SJCRH30 (cell line): Measurements from ENCODE around the gene TRANK1. TPM values are rescaled to one million over a fixed set of nuclear protein-coding genes. Genes with fewer than 3 reads are reported as not detected.

Experiments
- DNase-seq, 2 experiments: peaks; one replicate each; pipeline ENCODE4 v3.0.0-alpha.2; 2015 to 2020
- H3K27ac ChIP-seq: fragments of 250-450 bp; sonication (Bioruptor Pico); 2 replicates; pipeline ENCODE4 v1.5.1; 2020; ENCODE audit warnings: mild to moderate bottlenecking, moderate library complexity
- H3K27me3 ChIP-seq: fragments of 250-450 bp; sonication (Bioruptor Pico); 2 replicates; pipeline ENCODE4 v1.5.1; 2020; ENCODE audit warnings: mild to moderate bottlenecking, moderate library complexity
- H3K36me3 ChIP-seq: fragments of 250-450 bp; sonication (Bioruptor Pico); 2 replicates; pipeline ENCODE4 v1.5.1; 2020; ENCODE audit warnings: mild to moderate bottlenecking, moderate library complexity
- H3K4me1 ChIP-seq: fragments of 250-450 bp; sonication (Bioruptor Pico); 2 replicates; pipeline ENCODE4 v1.5.1; 2020; ENCODE audit warnings: mild to moderate bottlenecking, moderate library complexity
- H3K4me3 ChIP-seq: fragments of 250-450 bp; sonication (Bioruptor Pico); 2 replicates; pipeline ENCODE4 v1.5.1; 2020; ENCODE audit warnings: mild to moderate bottlenecking, moderate library complexity
- H3K9me3 ChIP-seq: fragments of 250-450 bp; sonication (Bioruptor Pico); replicated peaks from 2 replicates; pipeline ENCODE4 v1.5.1; 2020; ENCODE audit warnings: mild to moderate bottlenecking, moderate library complexity
- total RNA-seq: library from RNA; depleted of rRNA; stranded (reverse); fragments of >200 nt; shearing (Covaris generic); gene quantifications from 2 replicates; pipeline ENCODE4 v1.2.3, GENCODE V29; 2014; rRNA removed

TRANK1 gene
- under 0.01 and 0.12 TPM in 2 replicates for total RNA-seq

DNA sequence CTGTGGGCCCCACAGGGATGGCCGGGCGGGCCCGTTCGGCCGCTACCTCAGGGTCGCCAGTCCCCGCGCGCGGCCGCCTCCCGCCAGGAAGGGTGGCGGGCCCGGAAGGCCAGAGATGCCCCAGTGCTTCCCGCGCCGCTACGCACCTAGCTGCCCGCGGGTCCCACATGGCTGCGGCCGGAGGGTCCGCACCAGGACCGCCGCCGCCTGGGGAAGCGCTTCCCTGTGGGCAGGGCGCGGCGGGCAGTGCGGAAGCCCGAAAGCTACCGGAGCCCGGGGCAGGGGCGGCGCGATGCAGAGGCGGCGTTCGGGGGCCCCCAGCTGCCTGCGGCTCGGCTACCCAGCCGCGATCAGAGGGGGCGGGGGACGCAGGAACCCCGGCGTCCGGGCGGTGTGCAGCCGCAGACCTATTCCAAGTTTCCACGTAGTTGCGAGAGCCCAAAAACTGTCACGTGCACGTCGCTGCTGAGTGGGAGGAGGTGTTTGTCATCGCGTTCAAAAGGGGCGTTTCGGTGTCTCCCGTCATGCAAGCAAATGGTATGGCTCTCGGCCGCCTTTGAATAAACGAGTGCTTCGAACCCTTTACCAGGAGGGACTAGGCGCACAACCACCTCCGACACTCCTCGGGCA is at the start of gene TRANK1:
TSS of gene TRANK1 (minus strand) at position 414 of the 630 bp plus-strand sequence. CDS start at position 169, 245 bp downstream.
- Histone ChIP-seq H3K4me1 (no peaks in the 10 kb centered on the region), H3K27me3 (no peaks in the 10 kb centered on the region), H3K9me3 (no peaks in the 10 kb centered on the region), H3K36me3 (no peaks in the 10 kb centered on the region), H3K4me3 (no peak within 1 kb of the TSS), H3K27ac (no peak within 1 kb of the TSS)
- DNase-seq: no peak

DNA sequence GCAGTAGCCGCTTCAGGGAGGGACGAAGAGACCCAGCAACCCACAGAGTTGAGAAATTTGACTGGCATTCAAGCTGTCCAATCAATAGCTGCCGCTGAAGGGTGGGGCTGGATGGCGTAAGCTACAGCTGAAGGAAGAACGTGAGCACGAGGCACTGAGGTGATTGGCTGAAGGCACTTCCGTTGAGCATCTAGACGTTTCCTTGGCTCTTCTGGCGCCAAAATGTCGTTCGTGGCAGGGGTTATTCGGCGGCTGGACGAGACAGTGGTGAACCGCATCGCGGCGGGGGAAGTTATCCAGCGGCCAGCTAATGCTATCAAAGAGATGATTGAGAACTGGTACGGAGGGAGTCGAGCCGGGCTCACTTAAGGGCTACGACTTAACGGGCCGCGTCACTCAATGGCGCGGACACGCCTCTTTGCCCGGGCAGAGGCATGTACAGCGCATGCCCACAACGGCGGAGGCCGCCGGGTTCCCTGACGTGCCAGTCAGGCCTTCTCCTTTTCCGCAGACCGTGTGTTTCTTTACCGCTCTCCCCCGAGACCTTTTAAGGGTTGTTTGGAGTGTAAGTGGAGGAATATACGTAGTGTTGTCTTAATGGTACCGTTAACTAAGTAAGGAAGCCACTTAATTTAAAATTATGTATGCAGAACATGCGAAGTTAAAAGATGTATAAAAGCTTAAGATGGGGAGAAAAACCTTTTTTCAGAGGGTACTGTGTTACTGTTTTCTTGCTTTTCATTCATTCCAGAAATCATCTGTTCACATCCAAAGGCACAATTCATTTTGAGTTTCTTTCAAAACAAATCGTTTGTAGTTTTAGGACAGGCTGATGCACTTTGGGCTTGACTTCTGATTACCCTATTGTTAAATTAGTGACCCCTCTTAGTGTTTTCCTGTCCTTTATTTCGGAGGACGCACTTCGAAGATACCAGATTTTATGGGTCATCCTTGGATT is 48.8 kb upstream of the TRANK1 start, which contains the start of gene MLH1:
TSS of gene MLH1 (plus strand) at position 193 of the 958 bp plus-strand sequence. CDS start at position 223, 30 bp downstream.
- no peaks in the 10 kb centered on the region for H3K9me3 ChIP-seq
- H3K36me3 ChIP-seq: peaks cover 6% of the 10 kb centered on the region
- DNase-seq: peak; percentile 98 to 99

DNA sequence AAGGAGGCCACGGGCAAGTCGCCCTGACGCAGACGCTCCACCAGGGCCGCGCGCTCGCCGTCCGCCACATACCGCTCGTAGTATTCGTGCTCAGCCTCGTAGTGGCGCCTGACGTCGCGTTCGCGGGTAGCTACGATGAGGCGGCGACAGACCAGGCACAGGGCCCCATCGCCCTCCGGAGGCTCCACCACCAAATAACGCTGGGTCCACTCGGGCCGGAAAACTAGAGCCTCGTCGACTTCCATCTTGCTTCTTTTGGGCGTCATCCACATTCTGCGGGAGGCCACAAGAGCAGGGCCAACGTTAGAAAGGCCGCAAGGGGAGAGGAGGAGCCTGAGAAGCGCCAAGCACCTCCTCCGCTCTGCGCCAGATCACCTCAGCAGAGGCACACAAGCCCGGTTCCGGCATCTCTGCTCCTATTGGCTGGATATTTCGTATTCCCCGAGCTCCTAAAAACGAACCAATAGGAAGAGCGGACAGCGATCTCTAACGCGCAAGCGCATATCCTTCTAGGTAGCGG is 48.0 kb upstream of the TRANK1 start, which contains the start of gene EPM2AIP1:
TSS of gene EPM2AIP1 (minus strand) at position 326 of the 520 bp plus-strand sequence. CDS start at position 272, 54 bp downstream.
- H3K4me3 ChIP-seq: peak within 1 kb of the TSS; percentile 74
- no peaks in the 10 kb centered on the region for H3K9me3 ChIP-seq
- peak within 1 kb of the TSS; percentile 98 for H3K27ac ChIP-seq
- no peaks in the 10 kb centered on the region for H3K27me3 ChIP-seq
- peaks cover 3% of the 10 kb centered on the region; the same call in 1 of the 2 replicates for H3K4me1 ChIP-seq
- no peak for DNase-seq
- no peaks in the 10 kb centered on the region; the same call in 1 of the 2 replicates for H3K36me3 ChIP-seq

More for the DNA sequence above, 48.8 kb upstream of the TRANK1 start, which contains the start of gene MLH1:
- H3K4me3 ChIP-seq: peak within 1 kb of the TSS; percentile 74
- peak within 1 kb of the TSS; percentile 98 for H3K27ac ChIP-seq
- no peaks in the 10 kb centered on the region for H3K27me3 ChIP-seq
- H3K4me1 ChIP-seq: peaks cover 3% of the 10 kb centered on the region; the same call in 1 of the 2 replicates

DNA sequence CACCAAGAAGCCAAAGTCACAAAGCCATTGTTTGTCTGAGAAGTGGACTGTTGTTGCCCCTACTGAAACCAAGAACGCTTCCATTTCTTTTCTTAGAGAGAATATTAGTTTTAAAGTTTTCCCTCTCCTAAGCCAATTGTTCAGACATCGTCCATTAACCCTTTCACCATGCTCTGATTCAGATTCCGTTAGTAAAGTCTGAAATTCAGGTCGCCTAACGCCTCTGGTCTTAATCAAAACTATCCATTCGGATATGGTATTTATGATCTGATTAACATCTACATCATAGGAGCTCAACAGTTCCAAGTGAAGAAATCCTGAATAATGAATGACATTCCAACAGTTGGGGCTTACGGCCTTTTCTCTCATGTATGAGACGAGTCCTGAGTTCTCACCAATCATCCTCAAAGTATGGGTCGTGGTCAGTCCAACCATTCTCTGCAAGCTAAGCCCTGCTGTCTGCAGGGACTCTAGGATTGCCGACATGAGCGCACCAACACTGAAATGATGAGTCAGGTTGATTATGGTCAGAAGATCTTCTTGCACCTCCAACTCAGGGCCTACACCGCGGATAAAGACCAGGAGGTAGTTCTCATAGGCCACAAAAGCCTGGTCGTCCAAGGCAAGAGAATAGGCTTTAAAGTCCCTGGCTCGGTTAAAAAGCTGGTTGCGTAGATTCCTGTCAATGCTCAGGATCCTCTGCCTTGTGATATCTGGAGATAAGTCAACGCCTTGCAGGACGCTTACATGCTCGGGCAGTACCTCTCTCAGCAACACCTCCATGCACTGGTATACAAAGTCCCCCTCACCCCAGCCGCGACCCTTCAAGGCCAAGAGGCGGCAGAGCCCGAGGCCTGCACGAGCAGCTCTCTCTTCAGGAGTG is 47.3 kb upstream of the TRANK1 start:
- Histone ChIP-seq H3K27ac (peak overlapping the region; percentile 98), H3K4me3 (peak overlapping the region; percentile 74), H3K27me3 (no peaks in the 10 kb centered on the region), H3K36me3 (peaks cover 3% of the 10 kb centered on the region), H3K9me3 (no peaks in the 10 kb centered on the region), H3K4me1 (peaks cover 3% of the 10 kb centered on the region; the same call in 1 of the 2 replicates)
- DNase-seq: peak; percentile 9 to 33

DNA sequence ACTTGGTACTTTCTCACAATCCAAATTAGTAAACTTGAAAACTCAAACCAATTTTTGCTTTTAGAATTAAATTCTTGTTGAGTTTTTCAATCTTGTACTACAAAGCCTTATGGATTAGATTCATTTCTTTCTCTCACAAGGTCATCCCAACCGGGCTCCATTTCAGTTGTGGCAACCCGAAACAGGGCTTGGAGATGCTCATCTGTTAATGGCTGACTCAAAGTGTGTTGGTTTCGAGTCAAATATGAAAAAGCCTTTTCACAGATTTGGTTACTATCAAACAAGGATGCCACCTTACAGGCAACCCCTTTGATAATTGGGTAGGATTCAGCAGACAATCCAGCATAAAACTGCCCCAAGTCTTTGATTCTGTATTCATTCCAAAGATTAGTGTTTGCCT is 46.3 kb upstream of the TRANK1 start:
- Histone ChIP-seq H3K27ac (no peak overlapping the region), H3K36me3 (peaks cover 7% of the 10 kb centered on the region), H3K27me3 (no peaks in the 10 kb centered on the region), H3K9me3 (no peaks in the 10 kb centered on the region), H3K4me1 (peaks cover 3% of the 10 kb centered on the region; the same call in 1 of the 2 replicates), H3K4me3 (peak overlapping the region; percentile 74)
- peak in 1 of 2 experiments; percentile 2 for DNase-seq

DNA sequence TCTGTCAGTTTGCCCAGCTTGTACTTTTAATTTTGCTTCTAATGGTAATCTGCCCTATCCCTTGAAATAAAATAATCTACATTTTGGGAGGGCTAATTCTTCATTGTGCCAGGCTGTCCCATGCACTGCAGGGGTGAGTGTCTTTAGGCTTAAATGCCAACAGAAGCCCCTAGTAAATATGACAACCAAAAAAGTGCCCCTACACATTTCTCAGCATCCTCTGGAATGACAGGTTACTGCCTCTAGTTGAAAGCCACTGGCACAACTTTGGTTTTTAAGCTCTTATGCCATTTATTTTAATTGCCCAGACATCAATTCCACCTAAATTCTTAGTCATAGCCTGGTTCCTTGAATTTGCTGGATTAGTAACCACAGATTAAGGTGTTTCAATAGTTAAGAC is 44.7 kb upstream of the TRANK1 start:
- no peaks in the 10 kb centered on the region for H3K27me3 ChIP-seq
- H3K4me1 ChIP-seq: peaks cover 3% of the 10 kb centered on the region; the same call in 1 of the 2 replicates
- no peaks in the 10 kb centered on the region for H3K9me3 ChIP-seq
- H3K36me3 ChIP-seq: peaks cover 20% of the 10 kb centered on the region
- no peak overlapping the region for H3K4me3 ChIP-seq
- DNase-seq: no peak
- H3K27ac ChIP-seq: no peak overlapping the region

DNA sequence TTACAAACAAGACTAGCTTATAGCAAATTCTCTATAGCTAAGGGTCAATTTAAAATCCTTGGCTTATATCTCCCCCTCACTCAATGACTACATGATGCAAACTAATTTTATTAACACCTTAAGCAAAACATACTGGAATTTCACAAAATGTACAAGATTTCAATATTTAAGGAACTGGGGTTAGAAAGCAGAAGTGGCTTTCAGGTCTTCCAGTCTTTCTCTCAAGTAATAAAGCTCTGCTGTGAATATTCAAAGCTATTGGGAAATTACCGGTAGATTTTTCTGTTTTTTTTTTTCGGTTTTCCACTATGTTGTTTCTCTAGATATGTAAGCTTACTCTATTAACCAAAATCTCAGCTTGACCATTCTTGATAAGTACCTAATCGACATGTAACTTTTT is 44.2 kb upstream of the TRANK1 start:
- Histone ChIP-seq H3K36me3 (peaks cover 24% of the 10 kb centered on the region), H3K27me3 (no peaks in the 10 kb centered on the region), H3K9me3 (no peaks in the 10 kb centered on the region), H3K4me3 (no peak overlapping the region), H3K27ac (no peak overlapping the region), H3K4me1 (peaks cover 3% of the 10 kb centered on the region; the same call in 1 of the 2 replicates)
- DNase-seq: no peak

DNA sequence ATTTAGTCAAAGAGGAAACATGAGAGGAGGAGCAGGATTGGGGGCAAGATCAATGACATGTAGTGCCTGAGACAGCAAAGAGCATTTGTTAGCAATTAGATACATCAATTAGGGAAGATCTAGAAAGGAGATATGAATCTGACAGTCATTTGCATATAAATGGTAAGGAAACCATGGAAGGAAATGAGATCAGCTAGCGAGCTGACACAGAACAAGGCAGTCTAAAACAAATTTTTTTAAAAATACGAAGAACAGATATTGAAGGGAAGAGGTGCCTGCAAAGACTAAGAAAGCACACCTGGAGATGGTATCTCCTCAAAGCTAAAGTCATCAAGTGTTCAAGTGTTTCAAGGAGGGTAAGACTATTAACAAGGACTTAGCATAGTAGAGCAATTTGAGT is 43.5 kb upstream of the TRANK1 start:
- Histone ChIP-seq H3K4me3 (no peak overlapping the region), H3K9me3 (no peaks in the 10 kb centered on the region), H3K27ac (no peak overlapping the region), H3K4me1 (peaks cover 3% of the 10 kb centered on the region; the same call in 1 of the 2 replicates), H3K27me3 (no peaks in the 10 kb centered on the region), H3K36me3 (peaks cover 26% of the 10 kb centered on the region)
- no peak for DNase-seq

DNA sequence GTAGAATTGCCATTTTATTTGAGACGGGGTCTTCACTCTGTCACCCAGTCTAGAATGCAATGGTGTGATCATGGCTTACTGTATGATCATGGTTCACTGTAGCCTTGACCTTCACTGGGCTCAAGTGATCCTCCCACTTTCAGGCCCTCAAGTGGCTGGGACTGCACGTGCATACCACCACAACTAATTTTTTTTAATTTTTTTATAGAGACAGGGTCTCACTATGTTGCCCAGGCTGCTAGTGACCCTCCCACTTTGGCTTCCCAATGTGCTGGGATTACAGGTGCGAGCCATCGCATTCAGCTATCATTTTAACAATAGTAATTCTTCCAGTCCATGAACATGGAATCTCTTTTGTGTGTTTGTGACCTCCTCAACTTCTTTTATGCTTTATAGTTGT is 36.2 kb upstream of the TRANK1 start:
- DNase-seq: no peak
- no peak overlapping the region for H3K4me3 ChIP-seq
- H3K9me3 ChIP-seq: no peaks in the 10 kb centered on the region
- no peaks in the 10 kb centered on the region for H3K27me3 ChIP-seq
- no peaks in the 10 kb centered on the region for H3K4me1 ChIP-seq
- peaks cover 17% of the 10 kb centered on the region; the same call in 1 of the 2 replicates for H3K36me3 ChIP-seq
- H3K27ac ChIP-seq: no peak overlapping the region

DNA sequence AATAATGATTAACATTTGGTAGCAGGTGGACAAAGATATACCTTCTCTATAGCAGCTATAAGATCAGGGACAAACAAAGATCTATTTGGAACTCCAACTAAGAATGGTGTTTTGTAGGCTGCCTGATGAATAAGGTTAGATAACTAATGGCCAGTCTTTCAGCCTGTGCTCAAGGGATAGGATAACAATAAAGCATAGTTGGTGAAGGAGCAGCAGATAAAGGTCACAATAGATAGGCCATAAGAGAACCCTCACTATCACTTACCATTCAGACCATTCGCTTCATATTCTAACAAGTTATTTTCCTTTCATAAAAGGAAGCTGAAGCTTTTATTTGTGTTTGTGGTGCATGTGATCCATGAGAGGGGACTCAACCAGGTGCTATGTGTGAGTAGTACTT is 28.3 kb upstream of the TRANK1 start:
- no peak for DNase-seq
- Histone ChIP-seq H3K4me1 (no peaks in the 10 kb centered on the region), H3K36me3 (no peaks in the 10 kb centered on the region), H3K9me3 (no peaks in the 10 kb centered on the region), H3K4me3 (no peak overlapping the region), H3K27ac (no peak overlapping the region), H3K27me3 (no peaks in the 10 kb centered on the region)

DNA sequence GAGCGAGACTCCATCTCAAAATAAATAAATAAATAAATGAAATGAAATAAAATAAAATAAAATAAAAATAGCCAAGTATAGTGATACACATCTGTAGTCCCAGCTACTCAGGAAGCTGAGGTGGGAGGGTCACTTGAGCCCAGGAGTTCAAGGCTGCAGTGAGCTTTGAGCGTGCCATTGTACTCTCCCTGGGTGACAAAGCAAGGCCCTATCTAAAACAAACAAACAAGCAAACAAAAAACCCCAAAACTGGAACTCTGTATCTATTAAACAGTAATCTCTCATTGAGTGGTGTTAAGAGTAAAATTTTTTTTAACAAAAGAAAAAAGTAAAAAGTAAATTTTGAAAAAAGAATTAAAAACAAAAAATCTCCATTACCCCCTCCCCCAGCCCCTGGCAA is 27.3 kb upstream of the TRANK1 start:
- Histone ChIP-seq H3K9me3 (no peaks in the 10 kb centered on the region), H3K27ac (no peak overlapping the region), H3K4me1 (no peaks in the 10 kb centered on the region), H3K27me3 (no peaks in the 10 kb centered on the region), H3K4me3 (no peak overlapping the region), H3K36me3 (no peaks in the 10 kb centered on the region)
- no peak for DNase-seq

DNA sequence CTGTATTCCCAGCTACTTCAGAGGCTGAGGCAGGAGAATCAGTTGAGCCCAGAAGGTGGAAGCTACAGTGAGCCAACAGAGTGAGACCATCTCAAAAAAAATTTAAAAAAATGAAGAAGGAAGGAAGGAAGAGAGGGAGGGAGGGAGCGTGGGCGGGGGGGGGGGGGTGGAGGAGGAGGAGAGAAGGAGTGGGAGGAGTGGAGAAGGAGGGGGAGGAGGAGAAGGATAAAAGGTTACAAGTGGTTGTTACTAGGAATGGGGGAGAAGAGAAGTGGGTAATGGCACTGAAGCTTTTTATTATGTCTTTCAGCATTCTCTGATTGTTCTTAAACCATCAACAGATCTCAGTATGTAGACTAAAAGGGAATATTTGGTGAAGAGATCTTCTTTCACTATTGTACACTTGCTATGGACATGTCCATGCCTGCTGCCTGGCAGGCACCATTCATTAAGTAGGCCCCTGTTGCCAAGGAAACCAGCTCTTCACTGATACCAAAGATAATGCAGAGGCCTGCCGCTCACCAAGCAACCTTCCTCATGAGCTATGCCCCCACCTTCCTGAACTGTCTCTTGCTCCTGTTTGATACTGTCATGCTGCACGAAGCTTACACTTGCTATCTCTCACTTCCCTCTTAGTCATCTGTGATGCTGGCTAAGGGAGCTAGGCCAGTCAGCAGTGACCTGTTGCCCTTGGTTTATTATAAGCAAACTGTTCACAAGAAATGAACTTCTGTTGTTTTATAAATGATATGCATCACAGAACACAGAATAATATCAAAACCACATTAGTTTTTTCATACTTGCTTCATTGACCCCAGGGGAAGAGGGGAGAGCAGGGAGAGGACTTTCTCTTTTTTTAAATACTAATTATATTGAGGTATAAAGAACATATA is 24.9 kb upstream of the TRANK1 start:
- Histone ChIP-seq H3K9me3 (no peaks in the 10 kb centered on the region), H3K4me3 (no peak overlapping the region), H3K27me3 (no peaks in the 10 kb centered on the region), H3K36me3 (no peaks in the 10 kb centered on the region), H3K4me1 (no peaks in the 10 kb centered on the region), H3K27ac (no peak overlapping the region)
- DNase-seq: peak; percentile 14 to 30

DNA sequence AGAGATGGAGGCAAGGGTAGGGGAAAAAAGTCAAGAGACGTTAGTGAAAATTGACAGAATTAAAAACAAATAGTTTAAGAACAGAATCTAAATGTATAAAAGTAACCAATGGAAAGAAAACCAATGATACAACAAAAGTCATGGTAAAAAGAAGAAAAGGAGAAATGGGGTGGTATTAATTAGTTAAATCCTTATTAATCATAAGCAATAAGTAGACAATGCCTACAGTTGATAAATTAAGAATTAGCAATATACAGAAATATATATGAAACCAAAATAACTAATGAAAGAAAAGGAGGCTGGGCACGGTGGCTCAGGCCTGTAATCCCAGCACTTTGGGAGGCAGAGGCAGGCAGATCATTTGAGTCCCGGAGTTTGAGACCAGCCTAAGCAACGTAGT is 24.2 kb upstream of the TRANK1 start:
- Histone ChIP-seq H3K4me3 (no peak overlapping the region), H3K9me3 (no peaks in the 10 kb centered on the region), H3K27me3 (no peaks in the 10 kb centered on the region), H3K27ac (no peak overlapping the region), H3K4me1 (no peaks in the 10 kb centered on the region), H3K36me3 (no peaks in the 10 kb centered on the region)
- no peak for DNase-seq
